HG03064 (cell line): ENCODE results near the gene STAT5A.
"Not testable (repeated sequence)": the region's sequence is repeated elsewhere in the genome, so short reads cannot be mapped to it uniquely, and the experiment has no call there.

Experiments used
- ATAC-seq: cut with Tn5 transposase; IDR thresholded peaks from one replicate; pipeline ENCODE4 v1.9.1; 2021; ENCODE audit warnings: low read depth; ENCODE audit not compliant: unreplicated experiment

STAT5A gene

DNA sequence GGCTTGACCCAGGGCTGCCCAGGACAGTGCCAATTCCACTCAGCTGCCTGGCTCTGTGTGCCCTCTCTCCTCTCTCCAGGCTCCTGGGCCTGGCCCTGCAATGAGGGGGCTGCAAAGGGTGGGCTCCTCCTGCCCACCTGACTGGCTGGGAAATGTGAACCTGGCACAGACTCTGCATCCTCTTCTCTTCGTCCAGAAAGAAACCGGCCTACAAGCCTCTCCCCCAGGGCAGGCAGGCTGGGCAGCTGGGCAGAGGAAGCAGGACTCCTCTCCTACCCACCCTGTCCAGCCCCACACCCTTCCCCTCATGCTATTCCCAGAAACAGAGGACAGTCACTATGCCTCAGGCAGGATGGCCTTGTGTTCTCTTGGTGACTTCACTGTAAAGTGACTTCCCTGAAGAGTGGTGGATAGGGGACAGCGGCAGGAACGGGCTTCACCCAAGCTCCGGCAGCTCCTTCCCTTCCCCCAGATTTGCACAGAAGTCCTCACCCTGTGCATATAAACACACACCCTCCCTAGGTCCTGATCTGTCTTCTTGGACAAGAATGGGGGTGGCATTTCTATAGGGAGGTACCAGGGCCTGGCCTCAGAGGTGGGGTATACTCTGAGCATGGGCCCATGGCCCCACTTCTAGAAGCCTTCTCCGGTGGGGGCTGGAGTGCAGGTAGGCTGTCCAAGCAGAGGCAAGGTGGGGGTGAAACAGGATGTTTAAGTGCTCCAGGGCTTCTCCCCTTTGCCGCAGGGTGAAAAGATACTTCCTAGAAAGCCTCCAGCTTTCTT is 4.9 kb upstream of the STAT5A start:
- ATAC-seq = no peak

DNA sequence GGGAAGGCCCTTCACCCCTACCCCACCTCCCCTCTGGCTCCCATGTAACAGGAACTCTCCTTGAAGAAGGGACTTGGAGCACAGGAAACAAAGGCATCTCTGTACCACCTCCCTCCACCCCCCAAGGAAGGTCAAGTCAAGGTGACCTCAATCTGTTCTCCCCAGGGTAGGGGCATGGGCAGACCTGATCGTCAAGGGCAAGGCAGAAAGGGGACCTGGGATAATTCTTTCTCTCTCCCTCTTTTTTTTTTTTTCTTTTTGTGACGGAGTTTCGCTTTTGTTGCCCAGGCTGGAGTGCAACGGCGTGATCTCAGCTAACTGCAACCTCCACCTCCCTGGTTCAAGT is 4.3 kb upstream of the STAT5A start:
- ATAC-seq = no peak

DNA sequence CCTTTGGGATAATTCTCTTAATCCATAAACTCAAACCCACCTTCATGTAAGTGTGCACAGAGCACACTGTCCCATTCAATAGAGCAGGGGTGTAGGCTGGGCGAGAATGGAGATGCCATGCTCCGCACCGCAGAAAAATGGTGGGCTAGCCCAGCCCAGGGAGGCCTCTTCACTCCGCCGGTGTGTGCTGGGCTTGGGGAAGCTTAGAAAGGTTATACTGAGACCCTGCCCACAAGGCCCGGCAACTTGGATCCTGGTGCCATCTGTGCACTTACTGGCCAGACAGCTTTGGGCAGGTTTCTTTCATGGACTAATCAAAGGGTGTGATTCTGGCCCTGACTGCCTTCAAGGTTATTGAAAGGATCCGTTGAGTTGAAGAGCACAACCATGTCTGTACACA is 3.7 kb upstream of the STAT5A start:
- no peak for ATAC-seq

DNA sequence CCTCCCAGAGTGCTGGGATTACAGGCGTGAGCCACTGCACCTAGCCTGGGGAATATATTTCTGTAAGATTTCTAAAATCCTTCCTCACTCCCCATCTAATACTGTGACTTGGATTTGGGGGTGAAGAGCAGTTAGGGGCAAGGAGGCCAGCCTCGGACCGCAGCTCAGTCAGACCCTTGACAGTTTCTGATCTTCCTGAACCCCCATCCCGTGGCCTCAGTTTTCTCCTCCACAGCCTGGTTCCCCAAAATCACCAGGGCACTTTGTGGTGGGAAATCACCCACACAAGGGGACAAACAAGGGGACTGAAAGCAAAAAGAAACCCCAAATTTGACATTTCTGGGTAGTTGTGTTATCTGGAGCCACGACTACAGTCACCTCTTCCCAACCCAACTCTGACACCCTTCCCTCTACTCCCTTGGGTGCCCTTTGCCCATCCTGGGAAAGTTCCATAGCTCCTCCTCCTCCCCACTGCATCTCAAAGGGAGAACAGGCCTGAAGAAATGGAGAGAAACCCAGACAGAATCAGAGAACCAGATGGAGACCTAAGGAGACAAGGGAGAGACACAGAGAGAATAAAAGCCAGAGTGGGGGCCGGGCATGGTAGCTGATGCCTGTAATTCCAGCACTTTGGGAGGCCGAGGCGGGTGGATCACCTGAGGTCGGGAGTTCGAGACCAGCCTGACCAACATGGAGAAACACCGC is 2.8 kb upstream of the STAT5A start:
- no peak for ATAC-seq

DNA sequence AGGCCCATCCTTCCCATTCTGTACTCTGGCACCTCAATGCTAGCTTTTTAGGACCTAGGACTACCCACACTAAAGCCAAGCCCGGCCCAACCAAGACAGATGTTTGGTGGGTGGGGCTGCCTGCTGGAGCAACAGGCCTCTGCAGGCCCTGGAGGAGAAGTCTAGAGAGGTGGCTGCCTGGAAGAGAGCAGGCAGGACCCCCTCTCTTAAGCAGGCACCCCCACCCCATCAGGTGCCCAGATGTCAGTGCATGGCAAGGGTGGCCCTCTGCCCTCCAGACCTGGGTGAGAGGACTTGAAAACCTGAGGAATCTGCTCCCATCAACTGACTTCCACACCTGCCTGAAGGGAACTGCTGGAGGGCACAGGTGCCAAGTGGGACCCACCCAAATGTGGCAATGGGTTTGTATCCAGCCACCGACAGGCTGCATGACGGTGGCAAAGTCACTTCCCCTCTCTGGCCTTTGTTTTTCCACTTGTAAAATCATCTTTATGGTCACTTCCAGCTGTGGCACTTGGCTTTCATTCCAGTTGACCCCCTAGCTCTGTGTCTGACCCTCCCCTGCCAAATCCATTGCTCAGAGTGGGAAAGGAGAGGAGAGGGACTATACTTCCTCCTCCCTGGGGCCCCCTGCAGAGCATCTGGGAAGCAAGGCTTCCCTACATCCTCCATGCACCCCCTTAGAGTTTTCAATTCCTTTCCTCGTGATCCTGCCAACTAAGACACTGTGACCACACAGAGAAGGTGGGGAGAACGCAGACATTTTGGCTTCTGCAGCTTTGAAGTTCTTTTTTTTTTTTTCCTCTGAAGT is 1.7 kb upstream of the STAT5A start:
- no peak for ATAC-seq

DNA sequence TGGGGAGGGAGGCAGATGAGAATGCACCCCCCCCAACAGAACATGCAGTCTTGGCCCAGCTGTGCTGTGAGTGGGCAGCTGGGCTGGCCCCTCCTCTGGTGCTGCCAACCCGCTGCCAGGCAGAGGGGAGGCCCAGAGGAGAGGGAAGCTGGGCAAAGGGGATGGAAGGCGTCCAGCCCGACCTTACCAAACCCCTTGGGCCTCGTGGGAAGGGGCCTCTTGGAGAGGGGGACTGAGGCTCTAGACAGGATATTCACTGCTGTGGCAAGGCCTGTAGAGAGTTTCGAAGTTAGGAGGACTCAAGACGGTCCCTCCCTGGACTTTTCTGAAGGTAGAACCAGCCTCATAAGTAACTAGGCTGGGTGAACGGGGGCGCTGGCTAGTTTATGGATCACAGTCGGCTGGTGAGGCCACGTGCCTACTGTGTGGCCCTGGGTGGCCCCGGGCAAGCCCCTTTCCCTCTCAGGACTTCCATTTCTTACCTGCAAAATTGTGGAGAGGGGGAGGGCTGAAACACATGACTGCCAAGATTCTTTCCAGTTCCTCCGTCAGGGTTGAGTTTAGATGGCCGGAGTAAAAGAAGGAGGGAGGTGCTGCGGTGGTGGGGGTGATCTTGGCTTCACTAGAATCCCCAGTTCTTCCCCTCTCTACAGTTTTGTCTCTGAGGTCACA is 857 bp upstream of the STAT5A start:
- no peak for ATAC-seq

DNA sequence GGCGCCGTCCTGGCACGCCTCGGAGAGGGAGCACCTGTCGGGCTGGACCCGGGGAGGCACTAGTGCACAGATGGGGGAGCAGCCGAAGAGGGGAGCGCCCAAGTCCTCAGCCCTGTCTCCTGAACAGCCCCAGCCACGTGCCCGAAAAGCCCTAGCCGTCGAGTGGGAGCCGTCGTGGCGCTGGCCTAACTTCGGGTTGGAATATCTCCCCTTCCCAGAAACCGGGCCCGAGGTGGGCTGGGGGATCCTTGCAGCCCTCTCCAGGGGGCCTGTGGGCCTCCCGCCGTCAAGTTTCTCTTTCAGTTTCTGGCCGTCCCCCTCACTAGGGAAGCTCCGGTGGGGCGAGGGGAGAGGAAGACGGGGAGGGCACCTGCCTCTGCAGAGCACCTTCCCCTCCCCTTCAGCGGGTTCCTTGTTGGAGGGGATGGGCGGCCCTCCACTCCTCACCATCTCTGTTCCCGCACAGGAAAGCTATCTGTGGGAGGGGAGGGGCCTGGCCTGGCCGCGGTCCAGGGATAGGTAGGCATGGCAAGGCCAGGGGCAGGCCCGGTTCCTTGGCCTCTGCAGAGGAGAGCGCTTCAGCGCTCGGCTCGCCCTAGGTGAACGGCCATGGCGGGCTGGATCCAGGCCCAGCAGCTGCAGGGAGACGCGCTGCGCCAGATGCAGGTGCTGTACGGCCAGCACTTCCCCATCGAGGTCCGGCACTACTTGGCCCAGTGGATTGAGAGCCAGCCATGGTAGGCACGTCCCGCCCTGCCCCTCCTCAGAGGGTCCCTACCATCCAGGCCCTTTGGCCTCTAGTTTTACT is 709 bp downstream of the STAT5A start:
- ATAC-seq = no peak

DNA sequence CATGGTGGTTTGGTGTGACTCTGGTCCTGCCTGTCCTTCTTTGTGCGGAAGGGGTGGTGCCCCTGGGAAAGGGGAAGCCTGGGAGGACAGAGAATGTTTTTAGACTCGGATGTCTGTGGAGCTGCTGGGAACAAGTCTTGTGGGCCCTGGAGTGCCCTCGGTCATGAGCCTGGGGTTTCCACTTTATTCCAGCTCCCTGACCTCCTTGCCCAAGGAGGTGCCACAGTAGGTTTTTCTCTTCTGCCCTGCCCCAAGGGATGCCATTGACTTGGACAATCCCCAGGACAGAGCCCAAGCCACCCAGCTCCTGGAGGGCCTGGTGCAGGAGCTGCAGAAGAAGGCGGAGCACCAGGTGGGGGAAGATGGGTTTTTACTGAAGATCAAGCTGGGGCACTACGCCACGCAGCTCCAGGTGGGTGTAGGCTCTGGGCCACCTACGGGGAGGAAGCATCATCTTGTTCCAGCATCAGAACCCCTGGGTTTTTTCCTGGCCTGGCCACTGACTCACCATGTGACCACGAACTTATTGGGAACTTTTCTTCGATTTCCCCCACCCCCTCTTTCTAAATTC is 1.4 kb downstream of the STAT5A start:
- ATAC-seq = no peak

DNA sequence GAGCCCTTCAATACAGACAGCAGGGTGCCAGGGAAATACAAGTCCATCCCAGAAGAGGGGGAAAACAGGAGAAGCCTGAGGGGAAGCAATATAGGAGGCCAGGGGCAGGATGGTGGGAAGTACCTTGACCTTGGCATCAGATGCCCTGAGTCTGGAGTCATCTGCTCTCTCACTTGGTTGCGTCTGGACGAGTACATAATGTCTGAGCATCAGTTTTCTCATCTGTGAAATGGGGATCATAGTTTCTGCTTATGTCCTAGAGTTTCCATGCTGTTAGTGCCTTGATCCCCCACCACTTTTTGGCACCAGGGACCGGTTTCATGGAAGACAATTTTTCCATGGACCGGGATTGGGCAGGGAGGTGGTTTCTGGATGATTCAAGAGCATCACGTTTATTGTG is 2.3 kb downstream of the STAT5A start:
- ATAC-seq = no peak

DNA sequence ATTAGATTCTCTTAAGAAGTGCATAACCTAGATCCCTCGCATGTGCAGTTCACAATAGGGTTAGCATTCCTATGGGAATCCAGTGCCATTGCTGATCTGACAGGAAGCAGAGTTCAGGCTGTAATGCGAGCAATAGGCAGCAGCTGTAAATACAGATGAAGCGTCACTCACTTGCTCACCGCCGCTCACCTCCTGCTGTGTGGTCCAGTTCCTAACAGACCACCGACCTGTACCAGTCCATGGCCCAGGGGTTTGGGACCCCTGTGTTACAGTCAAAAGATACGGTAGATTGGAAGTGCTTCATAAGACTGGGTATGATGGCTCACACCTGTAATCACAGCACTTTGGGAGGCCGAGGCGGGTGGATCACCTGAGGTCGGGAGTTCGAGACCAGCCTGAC is 2.8 kb downstream of the STAT5A start:
- ATAC-seq = no peak

DNA sequence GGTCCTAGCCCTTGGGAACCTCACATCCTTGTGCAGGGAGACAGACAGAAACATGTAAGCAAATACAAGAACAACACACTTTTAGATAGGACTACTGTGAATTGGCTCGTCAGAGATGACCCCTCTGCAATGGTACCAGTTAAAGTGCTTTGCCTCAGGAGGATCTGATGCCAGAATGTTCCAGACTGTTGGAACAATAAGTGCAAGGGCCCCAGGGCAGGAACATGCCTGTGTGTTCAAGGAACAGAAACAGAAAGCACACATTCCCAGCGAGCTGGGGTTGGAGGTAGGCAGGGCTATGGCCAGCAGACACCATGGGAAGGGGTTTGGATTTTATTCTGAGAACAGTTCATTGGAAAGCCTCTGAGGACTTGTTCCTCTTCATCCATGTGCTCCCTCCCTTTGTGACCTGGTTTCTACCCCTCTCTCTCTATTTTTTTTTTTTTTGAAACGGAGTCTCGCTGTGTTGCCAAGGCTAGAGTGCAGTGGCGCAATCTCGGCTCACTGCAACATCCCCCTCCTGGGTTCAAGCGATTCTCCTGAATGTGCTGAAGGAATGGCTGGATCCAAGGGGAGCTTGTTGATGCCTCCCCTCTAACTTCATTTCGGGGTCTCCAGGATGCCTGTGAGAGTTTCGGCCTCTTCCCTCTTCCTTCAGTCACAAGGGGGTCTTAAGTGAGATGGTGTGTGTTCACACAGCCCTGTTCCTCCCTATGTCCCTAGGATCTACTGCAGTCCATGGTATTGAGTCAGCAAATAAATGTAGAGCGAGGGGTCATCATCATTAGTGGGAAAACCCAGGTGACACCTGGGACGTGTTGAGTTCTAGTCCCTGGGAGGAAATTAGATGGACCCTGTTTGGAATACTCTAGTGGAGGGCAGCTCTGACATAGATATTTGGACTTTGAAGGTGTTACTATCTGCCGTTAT is 6.4 kb downstream of the STAT5A start:
- no peak for ATAC-seq

DNA sequence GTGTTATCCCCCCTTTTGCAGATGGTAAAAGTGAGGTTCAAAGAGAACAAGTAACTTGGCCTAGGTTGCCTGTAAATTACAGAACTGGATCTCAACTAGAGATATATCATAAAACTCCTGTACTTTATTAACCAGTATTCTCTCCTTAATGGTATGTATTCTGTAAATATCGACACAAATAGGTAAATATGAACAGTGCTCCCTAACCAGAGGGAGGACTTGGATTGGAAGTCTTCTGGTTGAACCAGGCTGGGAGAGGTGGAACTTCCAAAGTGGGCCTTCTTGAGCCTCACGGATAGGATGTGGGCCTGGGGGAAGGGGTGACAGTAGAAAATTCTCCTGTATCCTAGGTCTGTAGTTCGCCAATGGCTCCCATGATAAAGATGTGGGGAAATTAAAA is 7.7 kb downstream of the STAT5A start:
- no peak for ATAC-seq

DNA sequence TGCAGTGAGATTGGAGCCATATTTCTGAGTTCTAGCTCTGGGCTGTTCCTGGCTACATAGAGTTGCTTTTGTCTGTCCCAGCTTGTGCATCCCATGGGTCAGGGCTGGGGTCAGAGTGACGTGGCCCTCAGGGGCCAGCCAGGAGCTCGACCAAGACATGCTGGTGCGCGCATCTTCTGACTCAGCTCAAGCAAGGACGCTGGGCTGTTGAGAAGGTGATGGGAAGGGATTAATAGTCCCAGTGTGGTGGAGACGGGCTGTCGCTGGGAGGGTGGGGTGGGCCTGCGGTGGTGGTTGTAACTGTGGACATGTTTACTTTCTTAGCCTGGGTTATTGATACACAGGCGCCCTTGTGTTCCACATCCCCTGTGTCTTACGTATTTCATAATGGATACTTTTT is 9.5 kb downstream of the STAT5A start:
- not testable (repeated sequence) for ATAC-seq

DNA sequence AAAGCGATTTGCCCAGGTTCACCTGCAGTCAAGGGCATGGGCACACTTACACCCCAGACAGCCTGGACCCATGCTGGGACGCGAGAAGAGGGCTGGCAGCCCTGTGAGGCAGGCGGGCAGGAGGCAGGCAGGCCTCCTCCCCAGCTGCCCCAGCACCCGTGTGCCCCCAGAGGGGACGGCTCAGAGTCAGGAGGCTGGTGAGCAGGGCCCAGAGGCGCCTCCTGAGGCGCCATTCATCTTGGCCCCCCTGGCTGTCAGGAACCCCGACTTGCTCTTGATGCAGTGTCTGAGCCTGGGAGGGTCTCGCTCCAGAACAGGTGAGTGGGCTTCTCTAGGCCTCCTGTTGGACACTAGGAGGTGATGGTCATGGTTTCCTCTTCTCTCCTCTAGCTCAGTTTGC is 11.1 kb downstream of the STAT5A start:
- not testable (repeated sequence) for ATAC-seq

DNA sequence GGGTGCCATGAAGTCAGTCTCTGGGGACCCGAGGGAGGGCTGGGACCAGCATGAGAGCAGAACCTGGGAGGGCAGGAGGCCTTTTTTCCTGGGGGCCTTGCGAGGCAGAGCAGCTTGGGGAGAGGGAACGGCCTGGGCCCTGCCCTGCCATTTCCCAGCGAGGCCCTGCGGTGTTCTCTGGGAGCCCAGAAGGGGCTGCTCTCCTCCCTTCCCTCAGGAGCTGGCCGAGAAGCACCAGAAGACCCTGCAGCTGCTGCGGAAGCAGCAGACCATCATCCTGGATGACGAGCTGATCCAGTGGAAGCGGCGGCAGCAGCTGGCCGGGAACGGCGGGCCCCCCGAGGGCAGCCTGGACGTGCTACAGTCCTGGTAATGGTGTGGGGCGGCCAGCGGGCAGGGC is 11.6 kb downstream of the STAT5A start:
- ATAC-seq = not testable (repeated sequence)

DNA sequence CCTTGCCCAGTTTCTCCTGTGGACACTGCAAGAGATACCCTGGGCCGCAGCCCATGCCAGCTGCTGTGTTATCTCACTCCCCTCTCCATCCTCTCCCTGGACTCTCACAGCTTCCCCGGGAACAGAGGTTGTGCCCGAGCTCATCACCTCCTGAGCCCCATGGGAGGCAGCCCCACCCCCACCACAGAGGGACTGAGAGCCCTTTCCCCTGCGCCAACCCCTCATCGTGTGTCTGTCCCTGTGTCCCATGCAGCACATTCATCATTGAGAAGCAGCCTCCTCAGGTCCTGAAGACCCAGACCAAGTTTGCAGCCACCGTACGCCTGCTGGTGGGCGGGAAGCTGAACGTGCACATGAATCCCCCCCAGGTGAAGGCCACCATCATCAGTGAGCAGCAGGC is 12.7 kb downstream of the STAT5A start:
- ATAC-seq = no peak

DNA sequence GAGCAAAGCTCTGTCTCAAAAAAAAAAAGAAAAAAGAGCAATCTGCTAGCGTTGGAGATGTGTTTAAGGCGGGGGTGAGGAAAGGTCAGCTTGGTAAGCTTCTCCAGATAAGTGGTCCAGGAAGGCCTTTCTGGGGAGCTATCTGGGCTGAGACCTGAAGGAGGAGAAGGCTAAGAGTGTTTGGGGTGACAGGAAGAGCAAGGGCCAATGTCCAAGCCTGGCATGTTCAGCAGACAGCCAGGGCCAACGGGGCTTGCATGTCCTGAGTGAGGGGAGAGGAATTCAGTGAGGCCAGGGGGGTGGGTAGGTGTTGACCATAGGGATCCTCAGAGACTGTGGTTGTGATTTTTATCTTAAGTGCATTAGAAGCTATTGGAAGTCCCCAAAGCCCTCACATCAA is 15.4 kb downstream of the STAT5A start:
- no peak for ATAC-seq

DNA sequence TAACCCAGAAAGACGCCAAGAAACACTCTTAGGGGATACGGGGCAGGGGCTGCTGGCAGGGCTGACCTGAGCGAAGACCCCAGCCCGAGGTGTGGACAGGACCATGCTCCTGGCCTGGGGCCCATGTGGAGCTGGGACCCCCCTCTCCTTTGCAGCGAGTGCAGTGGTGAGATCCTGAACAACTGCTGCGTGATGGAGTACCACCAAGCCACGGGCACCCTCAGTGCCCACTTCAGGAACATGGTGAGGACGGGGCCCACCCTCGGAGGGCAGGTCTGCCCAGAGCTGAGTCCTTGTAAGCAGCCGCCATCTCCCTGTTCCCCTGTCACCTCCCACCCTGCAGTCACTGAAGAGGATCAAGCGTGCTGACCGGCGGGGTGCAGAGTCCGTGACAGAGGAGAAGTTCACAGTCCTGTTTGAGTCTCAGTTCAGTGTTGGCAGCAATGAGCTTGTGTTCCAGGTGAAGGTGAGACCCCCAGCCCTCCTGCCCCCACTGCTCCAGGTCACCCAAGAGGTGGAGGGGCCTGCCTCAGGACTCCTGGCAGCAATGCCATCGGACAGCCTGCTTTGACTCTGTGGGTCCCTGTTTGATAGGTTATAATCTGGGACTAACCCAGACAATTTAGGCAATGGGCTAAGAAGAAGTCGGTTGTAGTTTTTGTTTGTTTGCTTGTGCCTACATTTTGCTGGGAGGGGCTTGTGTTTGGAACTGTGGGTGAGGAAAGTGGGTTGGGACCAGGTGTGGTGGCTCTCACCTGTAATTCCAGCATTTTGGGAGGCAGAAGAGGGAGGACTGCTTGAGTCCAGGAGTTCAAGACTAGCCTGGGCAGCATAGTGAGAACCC is 16.1 kb downstream of the STAT5A start:
- no peak for ATAC-seq
